HG03558 (cell line): ENCODE measurements around the gene MRPL33.

Experiments used
- ATAC-seq: cut with Tn5 transposase; IDR thresholded peaks from one replicate; pipeline ENCODE4 v1.9.1; 2021; ENCODE audit warnings: moderate number of reproducible peaks; ENCODE audit not compliant: unreplicated experiment; ENCODE audit errors: extremely low read depth

MRPL33 gene

DNA sequence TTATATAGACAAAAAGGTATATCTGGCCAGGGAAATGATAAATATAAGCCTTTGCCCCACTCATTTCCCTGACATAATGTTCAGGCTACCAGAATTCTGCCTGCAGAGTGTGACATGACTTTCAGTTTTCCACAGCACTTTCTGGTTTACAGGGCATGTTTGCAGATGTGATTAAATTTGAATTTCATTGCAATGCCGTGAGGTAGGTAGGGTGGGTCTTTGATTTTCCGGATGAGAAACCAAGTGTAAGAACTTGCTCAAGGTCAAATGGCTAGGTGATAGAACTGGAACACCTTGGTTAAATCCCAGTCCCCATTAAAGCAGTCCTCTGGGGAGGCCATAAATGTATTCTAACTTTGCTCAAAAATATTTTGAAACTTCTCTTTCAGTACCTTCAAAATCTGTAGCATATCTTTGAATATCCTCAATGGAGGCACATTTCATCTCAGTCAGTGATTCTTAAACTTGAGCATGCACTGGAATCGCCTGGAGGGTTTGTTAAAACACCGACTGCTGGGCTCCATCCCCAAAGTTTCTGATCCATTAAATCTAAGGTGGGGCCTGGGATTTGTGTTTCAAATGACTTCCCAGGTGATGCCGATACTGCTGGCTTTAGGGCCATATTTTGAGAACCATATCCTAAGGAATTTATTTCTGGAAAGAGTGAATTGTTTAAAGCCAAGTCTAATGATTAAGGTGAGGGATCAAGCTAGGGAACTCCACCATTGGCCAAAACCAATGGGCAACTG, 35.0 kb downstream of the MRPL33 start:
- ATAC-seq: no peak

DNA sequence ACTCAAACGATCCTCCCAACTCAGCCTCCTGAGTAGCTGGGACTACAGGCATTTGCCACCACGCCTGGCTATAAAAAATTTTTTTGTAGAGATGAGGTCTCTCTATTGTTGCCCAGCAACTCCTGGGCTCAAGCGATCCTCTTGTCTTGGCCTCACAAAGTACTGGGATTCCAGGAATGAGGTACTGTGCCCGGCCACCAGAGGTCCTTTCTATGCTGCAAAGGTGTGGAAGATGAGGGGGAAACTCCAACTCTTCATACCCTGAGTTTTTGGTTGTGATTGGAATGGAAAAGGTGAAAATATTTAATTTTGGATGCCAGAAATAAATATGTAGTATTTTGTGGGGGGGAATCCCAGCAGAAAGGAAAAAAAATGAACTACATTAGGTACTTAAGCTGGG, 36.0 kb downstream of the MRPL33 start:
- no peak for ATAC-seq

DNA sequence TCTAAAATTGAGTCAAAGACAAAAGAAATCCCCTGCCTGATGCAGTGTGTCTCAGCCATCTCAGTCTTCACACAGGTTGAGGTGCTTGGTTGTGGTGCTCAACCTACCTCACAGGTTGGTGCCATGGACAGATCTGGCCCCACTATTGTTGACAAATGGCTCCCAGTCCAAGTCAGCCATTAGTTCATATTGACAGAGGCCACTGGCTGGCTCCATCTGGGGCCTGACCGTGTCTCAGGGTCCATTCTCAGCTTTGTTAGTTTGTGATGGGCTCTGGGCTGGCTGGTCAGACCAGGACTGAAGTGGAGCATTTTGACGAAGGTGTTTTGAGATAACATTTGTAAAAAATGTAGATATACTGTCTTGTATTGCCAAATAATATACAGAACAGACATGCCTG, 36.9 kb downstream of the MRPL33 start:
- ATAC-seq: no peak

DNA sequence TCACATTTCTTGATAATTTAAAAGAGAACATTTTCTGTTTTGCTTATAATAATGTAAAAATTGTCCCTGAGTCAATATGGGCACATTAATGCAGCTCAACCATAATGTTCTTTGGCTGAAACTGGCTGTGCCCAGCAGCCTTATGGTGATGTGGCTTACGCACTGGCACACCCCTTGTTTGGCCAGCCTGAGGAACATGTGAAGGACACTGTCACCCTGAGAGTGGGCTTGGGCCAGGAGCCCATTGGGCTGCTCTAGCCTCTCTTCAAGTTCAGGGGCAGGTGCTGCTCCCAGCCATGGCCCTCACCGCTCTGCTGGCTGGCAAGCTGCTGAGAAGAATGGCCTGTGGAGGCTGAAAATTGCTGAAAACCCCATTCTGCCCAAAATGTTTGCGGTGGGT, 37.5 kb downstream of the MRPL33 start:
- ATAC-seq: no peak

DNA sequence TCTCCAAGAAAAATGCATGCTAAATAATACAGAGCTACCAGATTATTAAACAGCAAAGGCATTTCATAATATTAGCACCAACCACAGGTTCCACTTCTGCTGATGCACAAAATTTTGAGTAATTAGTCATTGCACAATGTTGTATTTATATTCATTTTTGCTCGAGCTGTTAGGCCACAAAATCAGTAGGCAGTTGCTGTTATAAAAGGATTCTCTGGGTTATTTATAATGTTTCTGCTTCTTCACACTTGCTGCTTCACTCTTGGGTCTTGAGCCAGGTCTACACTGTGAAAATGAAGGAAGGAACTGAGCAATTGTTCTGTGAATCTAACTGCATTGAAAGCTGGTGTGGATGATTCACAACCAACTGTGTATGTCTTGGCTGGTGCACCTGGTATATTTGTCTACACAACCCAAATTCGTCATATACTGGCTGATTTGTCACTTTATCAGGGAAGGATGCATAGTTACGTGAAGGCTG, 38.3 kb downstream of the MRPL33 start:
- ATAC-seq: no peak

DNA sequence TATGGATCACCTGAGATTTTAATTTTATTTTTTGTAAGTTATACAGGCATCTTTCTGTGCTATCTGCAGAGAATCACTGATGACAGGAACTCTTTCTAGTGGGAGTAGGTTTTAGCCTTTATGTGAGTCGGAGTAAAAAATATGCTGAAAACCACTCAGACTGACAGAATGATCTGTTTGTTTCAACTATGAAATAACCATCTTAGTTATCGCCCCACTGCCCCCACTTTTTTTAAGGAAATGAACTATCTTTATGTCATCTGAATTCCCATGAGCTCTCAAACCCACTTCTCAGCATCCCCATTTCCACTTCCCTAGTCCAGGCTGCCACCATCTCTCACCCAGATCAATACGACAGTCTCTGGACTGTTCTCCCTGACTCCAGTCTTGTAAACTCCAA, 38.9 kb downstream of the MRPL33 start:
- ATAC-seq: no peak

DNA sequence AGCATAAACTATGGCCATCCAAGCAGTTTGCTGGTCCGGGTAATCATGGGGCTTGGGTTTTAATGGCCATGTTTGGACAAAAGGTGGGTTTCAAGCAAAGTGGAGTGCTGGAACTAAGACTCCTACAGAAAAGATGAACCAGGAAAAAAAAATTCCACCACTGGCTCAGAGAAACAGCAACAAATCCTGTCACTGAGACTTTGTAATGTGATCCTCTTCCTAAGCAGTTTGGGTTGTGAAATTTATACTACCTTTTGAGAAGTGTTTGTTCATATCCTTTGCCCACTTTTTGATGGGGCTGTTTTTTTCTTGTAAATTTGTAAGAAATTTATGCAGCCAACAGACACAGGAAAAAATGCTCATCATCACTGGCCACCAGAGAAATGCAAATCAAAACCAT, 40.2 kb downstream of the MRPL33 start:
- ATAC-seq: no peak

DNA sequence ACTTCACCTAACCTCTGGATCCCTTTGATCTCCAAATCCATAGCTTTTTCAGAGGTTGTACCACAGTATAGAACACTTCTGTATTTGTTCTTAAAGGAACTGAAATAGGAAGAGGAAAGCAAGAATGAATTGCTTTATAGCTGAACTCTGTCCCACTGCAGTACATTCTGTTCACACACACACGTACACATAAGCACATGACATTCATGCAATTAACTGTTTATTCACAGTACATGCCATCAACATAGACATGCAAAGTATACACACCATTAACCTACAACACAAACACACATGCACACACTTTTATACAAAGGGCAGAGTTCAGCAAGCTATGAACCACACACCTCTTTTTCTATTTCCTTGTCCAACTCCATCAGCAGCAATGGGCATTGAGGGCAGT, 43.2 kb downstream of the MRPL33 start:
- ATAC-seq: no peak

DNA sequence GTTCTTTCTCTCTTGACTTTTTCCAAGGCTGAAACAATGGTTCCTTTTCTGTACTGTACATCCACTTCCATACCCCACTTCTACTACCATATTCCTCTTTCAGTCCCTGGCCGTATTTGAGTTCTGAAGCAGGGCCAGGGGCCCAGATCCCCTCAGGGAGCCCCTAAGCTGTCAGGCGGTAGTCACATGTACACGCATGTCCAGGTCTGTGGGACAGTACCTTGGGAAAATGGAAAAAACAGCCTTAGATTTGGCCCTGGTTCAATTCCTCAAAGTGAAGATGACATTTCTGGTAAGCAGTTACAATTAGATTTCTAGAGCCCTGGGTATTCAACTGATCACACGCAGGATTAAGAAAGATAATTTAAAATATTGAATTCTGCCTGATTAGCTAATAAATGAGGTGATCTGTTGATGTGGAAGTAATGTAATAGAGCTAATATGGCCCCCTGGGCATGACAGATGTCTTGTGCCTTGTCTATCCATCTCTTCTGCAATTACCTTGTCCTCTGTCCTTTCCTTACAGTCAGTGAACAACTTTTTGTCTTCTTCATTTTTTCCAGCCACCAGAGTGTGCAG, 44.4 kb downstream of the MRPL33 start:
- ATAC-seq: no peak

DNA sequence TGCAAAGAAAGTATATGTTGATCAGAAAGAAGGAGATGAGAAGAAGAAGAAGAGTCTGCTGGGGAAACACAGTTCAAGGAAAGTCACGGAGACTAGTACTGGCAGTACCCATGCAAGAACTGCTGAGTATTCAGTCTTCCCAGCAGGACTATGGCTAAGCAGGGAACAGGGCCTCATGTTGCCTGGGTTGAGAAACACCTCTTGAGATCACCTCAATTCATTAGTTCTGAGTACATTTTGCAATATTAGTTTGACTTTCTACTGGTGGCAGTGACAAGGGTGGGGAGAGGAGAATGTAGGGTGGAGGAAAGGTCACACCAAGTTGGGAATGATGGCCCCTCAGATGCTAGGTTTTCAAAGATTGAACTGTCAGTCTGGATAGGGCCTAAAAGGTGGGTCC, 50.5 kb downstream of the MRPL33 start:
- no peak for ATAC-seq

DNA sequence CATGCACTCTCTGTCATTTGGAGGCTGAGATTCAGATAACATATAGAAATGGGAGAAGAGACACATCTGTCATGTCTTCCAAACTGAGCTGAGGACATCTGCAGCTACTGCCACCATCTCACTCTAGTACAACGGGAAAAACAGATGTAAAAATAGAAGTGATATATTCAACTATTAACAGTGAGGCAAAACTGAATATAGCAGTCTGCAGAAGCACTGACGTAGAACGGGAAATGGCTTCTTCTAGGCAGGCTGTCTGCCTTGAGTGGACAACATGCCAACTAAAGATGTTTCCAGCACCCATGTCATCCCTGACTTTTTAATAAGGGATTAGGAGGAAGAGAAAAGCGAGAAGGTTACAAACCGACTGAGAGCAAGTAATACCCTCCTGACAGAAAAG, 51.6 kb downstream of the MRPL33 start:
- ATAC-seq: no peak

DNA sequence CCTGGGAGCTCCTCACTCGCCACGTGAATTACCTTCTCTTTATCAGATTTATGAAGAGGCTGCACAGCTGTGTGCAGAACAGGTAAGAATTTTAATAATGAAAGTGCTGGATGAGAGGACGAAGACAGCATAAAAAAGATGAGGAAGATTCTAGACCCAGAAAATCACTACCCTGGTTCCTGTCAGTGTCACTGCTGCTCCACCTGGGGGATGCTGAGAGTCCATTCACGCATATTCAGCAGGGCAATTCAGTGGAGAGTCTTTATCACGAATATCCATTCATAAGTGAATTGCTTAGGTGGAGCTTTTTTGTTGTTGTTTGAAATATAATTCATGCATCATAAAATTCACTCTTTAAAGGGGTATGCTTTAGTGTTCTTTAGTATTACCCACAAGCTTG, 52.0 kb downstream of the MRPL33 start:
- ATAC-seq: no peak

DNA sequence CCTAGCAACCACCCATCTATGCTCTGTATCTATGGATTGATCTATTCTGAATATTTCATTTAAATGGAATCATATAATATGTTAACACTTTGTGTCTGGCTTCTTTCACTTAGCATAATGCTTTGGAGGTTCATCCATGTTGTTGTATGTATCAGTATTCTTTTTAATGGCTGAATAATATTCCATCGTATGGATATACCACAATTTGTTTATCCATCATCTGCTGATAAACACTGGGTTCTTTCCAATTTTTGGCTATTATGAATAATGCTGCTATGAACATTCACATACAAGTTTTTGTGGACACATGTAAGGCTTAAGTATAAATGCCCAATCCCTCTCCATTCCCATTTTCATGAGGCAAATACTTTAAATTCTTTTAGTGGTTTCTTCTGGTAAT, 52.9 kb downstream of the MRPL33 start:
- no peak for ATAC-seq

DNA sequence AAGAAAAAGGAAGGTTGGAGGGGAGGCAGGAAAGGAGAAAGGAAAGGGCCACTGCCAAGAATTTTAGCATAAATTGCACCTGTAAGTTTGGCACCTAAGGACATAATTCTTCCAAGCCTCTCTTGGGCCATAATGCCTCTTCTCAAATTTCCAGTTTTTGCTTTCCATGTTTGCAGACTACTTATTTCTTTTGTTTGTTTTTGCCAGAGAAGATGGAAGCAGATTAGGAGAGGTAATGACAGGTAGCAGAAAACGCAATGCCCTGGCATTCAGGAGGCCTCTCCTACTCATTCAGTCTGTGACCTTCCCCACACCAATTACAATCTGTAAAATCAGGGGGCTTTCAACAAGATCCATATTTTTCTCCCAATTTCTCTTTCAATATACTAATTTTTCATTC, 56.8 kb downstream of the MRPL33 start:
- ATAC-seq: no peak
